ENCODE data around the gene CAPNS1.

DNA sequence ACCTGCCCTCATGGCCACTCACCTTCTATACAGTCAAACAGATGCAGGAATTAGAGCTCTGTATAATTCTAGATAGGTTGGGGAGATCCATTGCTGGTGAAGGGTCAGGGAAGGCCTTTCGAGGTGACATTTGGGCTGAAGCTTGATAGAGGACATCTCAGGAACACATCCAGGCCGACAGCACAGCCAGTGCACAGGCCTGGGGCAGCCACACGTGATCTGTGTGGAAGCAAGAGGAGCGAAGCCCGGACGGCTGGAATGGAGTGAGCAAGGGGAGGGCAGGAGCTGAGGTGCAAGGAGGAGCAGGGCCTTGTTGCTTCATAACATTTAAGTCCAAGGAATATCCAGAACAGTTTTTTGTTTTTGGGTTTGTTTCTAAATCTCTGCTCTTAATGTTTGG is 33.4 kb upstream of the CAPNS1 start:
- TF ChIP-seq CTCF (IDR thresholded peaks at IDR 0.05): no peak
- TF ChIP-seq POLR2A (IDR thresholded peaks at IDR 0.05): no peak
